GM10266 (cell line): ENCODE measurements around the gene DCHS2.
A peak's percentile ranks its signal among the peaks of the same experiment; 100 is the strongest.

ENCODE experiments used
- DNase-seq: peaks from one replicate; pipeline ENCODE4 v3.0.0; 2012; ENCODE audit errors: extremely low spot score
- CTCF ChIP-seq: IDR thresholded peaks from 2 replicates; pipeline ENCODE4 v1.5.1; 2012; ENCODE audit warnings: mild to moderate bottlenecking, low read depth; ENCODE audit not compliant: control insufficient read depth, insufficient read depth; ENCODE audit errors: missing control alignments

The DCHS2 gene

DNA sequence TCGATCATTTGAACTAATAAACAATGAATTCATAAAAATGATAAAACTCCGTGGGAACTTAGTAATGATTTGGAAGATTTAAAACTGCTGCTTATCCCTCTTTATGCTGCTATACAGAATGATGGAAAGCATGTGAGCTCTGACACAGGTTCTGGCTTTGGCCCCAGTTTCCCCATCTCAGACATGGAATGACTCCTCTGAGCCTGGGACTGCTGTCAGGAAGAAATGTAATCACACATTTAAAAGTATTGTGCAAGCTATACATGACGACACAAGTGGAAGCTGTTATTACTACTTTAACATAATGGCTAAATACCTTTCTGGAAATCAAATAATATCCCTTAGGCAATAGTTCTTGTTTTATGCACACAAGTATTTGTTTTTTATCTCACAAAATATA is 161.7 kb downstream of the DCHS2 start:
- DNase-seq, result no peak
- TF ChIP-seq CTCF, result no peak

GRCh38 chr4:154329268-154329868 is 162.2 kb downstream of the DCHS2 start:
- no peak for DNase-seq
- TF ChIP-seq CTCF, result peak; percentile 39

- no peak for DNase-seq
- no peak for TF ChIP-seq CTCF
Measured at GRCh38 chr4:154328030-154328429, 163.6 kb downstream of the DCHS2 start.

DNA sequence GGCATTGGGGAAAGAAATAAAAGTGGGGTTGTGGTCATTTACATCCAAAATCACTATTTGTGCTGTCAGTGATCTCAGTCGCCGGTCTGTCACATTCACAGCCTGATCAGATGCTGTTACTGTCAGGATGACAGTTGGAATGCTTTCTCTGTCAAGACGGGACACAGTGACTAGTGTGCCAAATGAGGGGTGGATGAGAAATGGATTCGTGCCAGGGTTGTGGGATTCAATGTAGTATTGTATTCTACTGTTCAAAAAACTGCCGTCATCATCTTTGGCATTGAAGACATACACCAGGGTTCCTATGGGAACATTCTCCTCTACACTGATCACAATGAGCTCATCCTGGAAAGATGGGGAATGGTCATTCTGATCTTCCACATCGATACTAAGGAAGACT is 171.1 kb downstream of the DCHS2 start:
- DNase-seq, result no peak
- no peak for TF ChIP-seq CTCF

DNA sequence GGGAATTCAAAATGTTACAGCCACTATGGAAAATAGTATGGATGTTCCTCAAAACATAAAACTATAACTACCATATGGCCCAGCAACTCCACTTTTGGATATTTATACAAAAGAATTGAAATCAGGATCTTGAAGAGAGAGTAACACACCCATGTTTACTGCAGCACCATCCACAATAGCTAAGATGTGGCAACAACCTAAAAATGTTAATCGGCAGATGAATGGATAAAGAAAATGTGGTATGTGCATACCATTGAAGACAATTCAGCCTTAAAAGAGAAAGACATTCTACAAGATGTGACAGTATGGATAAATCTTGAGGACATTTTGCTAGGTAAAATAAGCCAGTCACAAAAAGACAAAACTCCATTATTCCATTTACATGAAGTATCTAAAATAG is 171.9 kb downstream of the DCHS2 start:
- DNase-seq, result no peak
- no peak for TF ChIP-seq CTCF

- no peak for TF ChIP-seq CTCF
- no peak for DNase-seq
Measured at GRCh38 chr4:154317201-154317999, 174.2 kb downstream of the DCHS2 start.

DNA sequence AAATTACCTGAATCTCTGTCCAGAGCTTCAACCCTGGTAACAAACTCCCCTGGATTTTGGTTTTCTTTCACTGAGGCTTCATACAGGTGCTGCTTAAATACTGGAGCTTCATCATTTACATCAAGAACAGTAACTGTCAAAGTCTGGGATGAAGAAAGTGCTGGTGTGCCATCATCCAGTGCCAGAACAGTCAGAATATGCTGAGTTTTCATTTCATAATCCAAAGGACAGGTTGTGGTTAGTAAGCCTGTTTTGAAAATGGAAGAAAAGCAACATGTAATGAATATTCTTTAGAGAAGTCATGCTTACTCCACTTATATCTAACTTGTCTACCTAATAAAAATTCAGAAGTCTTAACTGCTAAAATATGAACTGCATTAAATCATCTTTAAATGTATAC is 175.9 kb downstream of the DCHS2 start:
- no peak for DNase-seq
- TF ChIP-seq CTCF, result no peak
